IMR-90 (cell line): Measurements from ENCODE around the gene LSM12. TPM values are rescaled to one million over a fixed set of nuclear protein-coding genes. Genes with fewer than 3 reads are reported as not detected.
A peak's percentile ranks its signal among the peaks of the same experiment; 100 is the strongest.
"Not testable (repeated sequence)": the region's sequence is repeated elsewhere in the genome, so short reads cannot be mapped to it uniquely, and the experiment has no call there.

Experiments used
- ATAC-seq: fragments of 200-7000 bp; cut with Tn5 transposase; 2 replicates; pipeline ENCODE4 v1.9.1; 2020; ENCODE audit warnings: low read depth, mild to moderate bottlenecking, moderate library complexity
- BruUV-seq: library from RNA; stranded (reverse); fragments of 400-500 nt; replicated peaks from 2 replicates; lab custom pipeline; 2021; lab: Mats Ljungman, UMichigan
- CTCF ChIA-PET: fragments of 300-600 bp; formaldehyde crosslinking; extraction: SDS; loops from one replicate; lab custom pipeline; 2021; ENCODE audit warnings: antibody characterized with exemption; lab: Yijun Ruan, JAX
- POLR2A ChIA-PET: fragments of 300-600 bp; sonication (Branson Sonifier 250); formaldehyde crosslinking; loops from one replicate; lab custom pipeline; 2022; ENCODE audit warnings: antibody characterized with exemption; ENCODE audit not compliant: unreplicated experiment; lab: Charles Lee
- DNase-seq: peaks from one replicate; pipeline ENCODE4 v3.0.0; 2013
- H2AFZ ChIP-seq: replicated peaks from 2 replicates; pipeline ENCODE3; 2013; ENCODE audit warnings: low read length, mild to moderate bottlenecking; ENCODE audit not compliant: poor library complexity
- H2AK5ac ChIP-seq: 2 replicates; pipeline ENCODE4 v1.6.1; 2013; ENCODE audit warnings: low read depth, low read length, inconsistent platforms
- H2AK9ac ChIP-seq: replicated peaks from 2 replicates; pipeline ENCODE3; 2013; ENCODE audit warnings: mild to moderate bottlenecking, low read depth, low read length, moderate library complexity; ENCODE audit not compliant: poor library complexity
- H2BK120ac ChIP-seq: 2 replicates; pipeline ENCODE4 v1.6.1; 2013; ENCODE audit warnings: low read depth, low read length, inconsistent platforms
- H2BK15ac ChIP-seq: 3 replicates; pipeline ENCODE4 v1.6.1; 2013; ENCODE audit warnings: low read depth, low read length, inconsistent platforms
- H2BK20ac ChIP-seq: 2 replicates; pipeline ENCODE4 v1.6.1; 2013; ENCODE audit warnings: low read depth, mild to moderate bottlenecking, inconsistent platforms, low read length, moderate library complexity
- H2BK5ac ChIP-seq: 2 replicates; pipeline ENCODE4 v1.6.1; 2013; ENCODE audit warnings: mild to moderate bottlenecking, low read depth, low read length, inconsistent platforms; ENCODE audit not compliant: poor library complexity, severe bottlenecking
- H3K14ac ChIP-seq: replicated peaks from 2 replicates; pipeline ENCODE4 v1.6.1; 2013; ENCODE audit warnings: low read depth, low read length, inconsistent platforms
- H3K18ac ChIP-seq: 2 replicates; pipeline ENCODE4 v1.6.1; 2013; ENCODE audit warnings: low read depth, low read length, control low read depth
- H3K23ac ChIP-seq: 2 replicates; pipeline ENCODE4 v1.6.1; 2013; ENCODE audit warnings: low read depth, low read length, inconsistent platforms
- H3K27ac ChIP-seq: 2 replicates; pipeline ENCODE4 v1.5.1; 2013; ENCODE audit warnings: mild to moderate bottlenecking, control low read depth, low read length; ENCODE audit not compliant: insufficient read depth
- H3K27me3 ChIP-seq: 2 replicates; pipeline ENCODE4 v1.6.1; 2013; ENCODE audit warnings: low read length; ENCODE audit not compliant: control insufficient read depth, insufficient read depth
- H3K36me3 ChIP-seq: 2 replicates; pipeline ENCODE4 v1.6.1; 2013; ENCODE audit warnings: low read length, mixed read lengths; ENCODE audit not compliant: control insufficient read depth, insufficient read depth
- H3K4ac ChIP-seq: 2 replicates; pipeline ENCODE4 v1.6.1; 2013; ENCODE audit warnings: low read depth, low read length, inconsistent platforms
- H3K4me1 ChIP-seq: 2 replicates; pipeline ENCODE4 v1.6.1; 2013; ENCODE audit warnings: low read length, mixed read lengths; ENCODE audit not compliant: control insufficient read depth, insufficient read depth
- H3K4me2 ChIP-seq: 2 replicates; pipeline ENCODE4 v1.6.1; 2013; ENCODE audit warnings: low read depth, mild to moderate bottlenecking, control low read depth, low read length, moderate library complexity
- H3K4me3 ChIP-seq: 2 replicates; pipeline ENCODE4 v1.5.1; 2013; ENCODE audit warnings: low read depth, mild to moderate bottlenecking, control low read depth, low read length, moderate library complexity; ENCODE audit not compliant: insufficient read depth
- H3K56ac ChIP-seq: 2 replicates; pipeline ENCODE4 v1.6.1; 2013; ENCODE audit warnings: low read length, inconsistent platforms; ENCODE audit not compliant: insufficient read depth; ENCODE audit errors: extremely low read depth
- H3K79me1 ChIP-seq, 2 experiments: 2 replicates each; pipeline ENCODE4 v1.6.1; 2013; ENCODE audit warnings: low read length in 2 of 2, inconsistent platforms in 1 of 2, low read depth in 1 of 2
- H3K9ac ChIP-seq: 2 replicates; pipeline ENCODE4 v1.6.1; 2013; ENCODE audit warnings: low read depth, low read length, control low read depth
- H3K9me1 ChIP-seq: 2 replicates; pipeline ENCODE4 v1.6.1; 2013; ENCODE audit warnings: low read length, inconsistent platforms; ENCODE audit not compliant: insufficient read depth
- H3K9me3 ChIP-seq: 2 replicates; pipeline ENCODE4 v1.6.1; 2013; ENCODE audit warnings: low read length; ENCODE audit not compliant: control insufficient read depth, insufficient read depth
- H4K20me1 ChIP-seq: 2 replicates; pipeline ENCODE4 v1.6.1; 2013; ENCODE audit warnings: low read length, inconsistent platforms; ENCODE audit not compliant: insufficient read depth
- H4K5ac ChIP-seq: 2 replicates; pipeline ENCODE4 v1.6.1; 2013; ENCODE audit warnings: mild to moderate bottlenecking, low read depth, low read length, control low read depth
- H4K8ac ChIP-seq, 2 experiments: 2 replicates each; pipeline ENCODE4 v1.6.1; 2013; ENCODE audit warnings: low read depth in 2 of 2, low read length in 2 of 2, control low read depth in 1 of 2, inconsistent platforms in 1 of 2
- H4K91ac ChIP-seq: 2 replicates; pipeline ENCODE4 v1.6.1; 2013; ENCODE audit warnings: low read depth, low read length, inconsistent platforms; ENCODE audit not compliant: insufficient read depth
- WGBS, 2 experiments: methylation state at CpG; one replicate each; pipeline versions ENCODE4 v1.1.5 to v1.1.7; 2013; ENCODE audit warnings: missing lambda C conversion rate in 2 of 2; ENCODE audit not compliant: insufficient read length in 1 of 2; ENCODE audit errors: extremely low coverage in 2 of 2; 5-methylcytosine and 5-hydroxymethylcytosine counted together
- dilution Hi-C: fragments of 300-500 bp; cut with HindIII; formaldehyde crosslinking; loops from one replicate; pipeline ENCODE4 v1.14.3; 2018; ENCODE audit warnings: low sequenced_read_pairs; ENCODE audit not compliant: unreplicated experiment
- in situ Hi-C: fragments of 300-500 bp; cut with MboI; formaldehyde crosslinking; loops from 3 replicates; pipeline ENCODE4 v1.14.3; 2019; ENCODE audit warnings: low sequenced_read_pairs, inconsistent platforms, mixed read lengths
- intact Hi-C: fragments of 100-400 bp; cut with micrococcal nuclease; formaldehyde crosslinking; loops from 2 replicates; pipeline ENCODE4 v1.10.0; 2022
- polyA plus RNA-seq, 3 experiments: library from polyadenylated mRNA; depleted of rRNA; stranded (reverse); fragments of >200 nt; gene quantifications; 2 replicates each; pipeline ENCODE4 v1.2.3, GENCODE V29; 2012; ENCODE audit warnings: low replicate concordance in 1 of 3
- total RNA-seq: library from RNA; depleted of rRNA; stranded (reverse); fragments of >200 nt; gene quantifications from 2 replicates; pipeline ENCODE4 v1.2.3, GENCODE V29; 2012

Gene LSM12
- total and polyA plus RNA-seq, 2 of the 4 experiments (the other 2 are of a cell fraction): 38.0 to 41.0 TPM

GRCh38 chr17:44101858-44102257 is 35.4 kb upstream of the LSM12 start:
- H2AK9ac ChIP-seq: peak overlapping the region; percentile 98
- peaks cover 24% of the 10 kb centered on the region for H3K9me1 ChIP-seq
- BruUV-seq, intact Hi-C loops, H2AFZ ChIP-seq, H3K56ac ChIP-seq, H3K9ac ChIP-seq, H3K18ac ChIP-seq, in situ Hi-C loops, H3K9me3 ChIP-seq, H3K36me3 ChIP-seq, DNase-seq, H3K4me3 ChIP-seq, dilution Hi-C loops, H3K27me3 ChIP-seq, H3K4me2 ChIP-seq, ATAC-seq, POLR2A ChIA-PET: not testable (repeated sequence)
- peak overlapping the region; percentile 58; the same call in 1 of the 2 replicates for H3K27ac ChIP-seq
- H3K4me1 ChIP-seq: peaks cover 21% of the 10 kb centered on the region
- H2BK20ac ChIP-seq: 0 out of 2 replicates have a peak overlapping the region, but pooled peaks have one; percentile 81
- peaks cover 27 to 71% of the 10 kb centered on the region in 2 experiments for H3K79me1 ChIP-seq
- peak overlapping the region; percentile 35 for H4K91ac ChIP-seq
- H4K8ac ChIP-seq: peak overlapping the region in 1 of 2 experiments; percentile 55; a peak in 2 of 4 replicates
- peak overlapping the region; percentile 96 for H2AK5ac ChIP-seq
- 0 out of 2 replicates have a peak overlapping the region, but pooled peaks have one; percentile 95 for H3K23ac ChIP-seq
- peaks cover 19% of the 10 kb centered on the region; the same call in 1 of the 2 replicates for H4K20me1 ChIP-seq
- CTCF ChIA-PET: interaction anchor here (0.5 kb wide), 1 partner anchor 215 kb away, joined by 3 read pairs; no protein-coding TSS in a partner anchor
- WGBS, 2 experiments: no CpG with 5 or more reads among the region's 6 CpGs
- H2BK5ac ChIP-seq: peak overlapping the region; percentile 68
- H3K14ac ChIP-seq: peak overlapping the region; percentile 85
- peak overlapping the region; percentile 91 for H3K4ac ChIP-seq
- peak overlapping the region; percentile 52; the same call in 1 of the 2 replicates for H4K5ac ChIP-seq
- peak overlapping the region; percentile 78 for H2BK120ac ChIP-seq
- peak overlapping the region; percentile 17; the same call in 1 of the 3 replicates for H2BK15ac ChIP-seq
